NCI-H774 (cell line): ENCODE measurements around the gene DCLRE1C.
"Not testable (repeated sequence)": the region's sequence is repeated elsewhere in the genome, so short reads cannot be mapped to it uniquely, and the experiment has no call there.

Experiments used
- DNase-seq: peaks from one replicate; lab custom pipeline; 2025; lab: John Stamatoyannopoulos, UW

Gene DCLRE1C

GRCh38 chr10:14945108-14945507 lies 8.8 kb downstream of the DCLRE1C start:
- no peak for DNase-seq

GRCh38 chr10:14942950-14943338 lies 11.0 kb downstream of the DCLRE1C start:
- not testable (repeated sequence) for DNase-seq

- DNase-seq: not testable (repeated sequence)
Measured at GRCh38 chr10:14942147-14942949, 11.5 kb downstream of the DCLRE1C start.

GRCh38 chr10:14938971-14939370 lies 14.9 kb downstream of the DCLRE1C start:
- DNase-seq: not testable (repeated sequence)

- DNase-seq: no peak
Measured at GRCh38 chr10:14936584-14936983, 17.3 kb downstream of the DCLRE1C start.

- no peak for DNase-seq
Measured at GRCh38 chr10:14930610-14931009, 23.3 kb downstream of the DCLRE1C start.

- no peak for DNase-seq
Measured at GRCh38 chr10:14926722-14927416, 27.0 kb downstream of the DCLRE1C start.

GRCh38 chr10:14926061-14926470 lies 27.8 kb downstream of the DCLRE1C start:
- DNase-seq: peak; percentile 79

GRCh38 chr10:14925268-14925667 lies 28.6 kb downstream of the DCLRE1C start:
- no peak for DNase-seq

GRCh38 chr10:14924013-14924412 lies 29.9 kb downstream of the DCLRE1C start:
- no peak for DNase-seq

- no peak for DNase-seq
Measured at GRCh38 chr10:14918964-14919363, 34.9 kb downstream of the DCLRE1C start.

GRCh38 chr10:14917827-14918226 lies 36.1 kb downstream of the DCLRE1C start:
- no peak for DNase-seq

GRCh38 chr10:14916600-14916999 lies 37.3 kb downstream of the DCLRE1C start:
- no peak for DNase-seq

GRCh38 chr10:14911801-14912200 lies 42.1 kb downstream of the DCLRE1C start:
- DNase-seq: no peak

GRCh38 chr10:14910953-14911352 lies 42.9 kb downstream of the DCLRE1C start:
- DNase-seq: no peak

- DNase-seq: no peak
Measured at GRCh38 chr10:14909101-14909500, 44.8 kb downstream of the DCLRE1C start.

- not testable (repeated sequence) for DNase-seq
Measured at GRCh38 chr10:14907591-14907990, 46.3 kb downstream of the DCLRE1C start.

- no peak for DNase-seq
Measured at GRCh38 chr10:14906765-14907164, 47.1 kb downstream of the DCLRE1C start.

- no peak for DNase-seq
Measured at GRCh38 chr10:14905890-14906289, 48.0 kb downstream of the DCLRE1C start.

- DNase-seq: no peak
Measured at GRCh38 chr10:14904864-14905263, 49.0 kb downstream of the DCLRE1C start.

- no peak for DNase-seq
Measured at GRCh38 chr10:14904316-14904732, 49.6 kb downstream of the DCLRE1C start.

- DNase-seq: no peak
Measured at GRCh38 chr10:14891151-14891550, 62.7 kb downstream of the DCLRE1C start.

GRCh38 chr10:14889318-14889717 lies 64.6 kb downstream of the DCLRE1C start:
- DNase-seq: no peak
